GM12878 (cell line): ENCODE data around the gene THAP10. TPM values are rescaled to one million over a fixed set of nuclear protein-coding genes. Genes with fewer than 3 reads are reported as not detected.

Experiments
- ATAC-seq: fragments of 200-7000 bp; cut with Tn5 transposase; 3 replicates; pipeline ENCODE4 v1.9.1; 2020; ENCODE audit warnings: mild to moderate bottlenecking, moderate library complexity
- BruUV-seq: library from RNA; stranded (reverse); fragments of 400-500 nt; replicated peaks from 2 replicates; lab custom pipeline; 2021; lab: Mats Ljungman, UMichigan
- CTCF ChIA-PET: fragments of 300-600 bp; sonication (Branson Sonifier 250); formaldehyde crosslinking; extraction: SDS; loops from one replicate; lab custom pipeline; 2021; ENCODE audit warnings: inconsistent platforms; lab: Yijun Ruan, JAX
- POLR2A ChIA-PET: fragments of 350-600 bp; formaldehyde crosslinking; extraction: SDS; loops from one replicate; lab custom pipeline; 2021; ENCODE audit warnings: inconsistent platforms; lab: Charles Lee
- RAD21 ChIA-PET: fragments of 300-600 bp; sonication (Branson Sonifier 250); formaldehyde crosslinking; loops from one replicate; lab custom pipeline; 2023; ENCODE audit warnings: antibody characterized with exemption; ENCODE audit not compliant: unreplicated experiment; lab: Charles Lee
- SMC1A ChIA-PET: fragments of 300-600 bp; sonication (Branson Sonifier 250); formaldehyde crosslinking; loops from one replicate; lab custom pipeline; 2023; ENCODE audit not compliant: unreplicated experiment, uncharacterized antibody; lab: Charles Lee
- DNase-seq: peaks from one replicate; pipeline ENCODE4 v3.0.0-alpha.2; 2011; ENCODE audit warnings: low read depth, low spot score
- FAIRE-seq: peaks from 3 replicates; lab custom pipeline; 2011; peaks lifted over from hg19 to GRCh38; lab: Jason Lieb, UNC
- H2AFZ ChIP-seq: 2 replicates; pipeline ENCODE4 v1.6.0; 2011; ENCODE audit warnings: low read depth, low read length, control low read depth; ENCODE audit not compliant: control insufficient read depth
- H3K27ac ChIP-seq: 2 replicates; pipeline ENCODE4 v1.5.1; 2011; ENCODE audit warnings: control low read depth; ENCODE audit not compliant: control insufficient read depth, insufficient read depth
- H3K27me3 ChIP-seq, 2 experiments: replicated peaks in 1 of 2; 2 replicates each; pipeline versions ENCODE4 v1.6.0 to v1.6.1; 2011; ENCODE audit warnings: low read length in 1 of 2; ENCODE audit not compliant: control insufficient read depth in 2 of 2, insufficient read depth in 2 of 2
- H3K36me3 ChIP-seq, 2 experiments: 2 replicates each; pipeline ENCODE4 v1.5.1; 2011; ENCODE audit warnings: low read length in 1 of 2; ENCODE audit not compliant: control insufficient read depth in 2 of 2, insufficient read depth in 2 of 2
- H3K4me1 ChIP-seq: 2 replicates; pipeline ENCODE4 v1.6.1; 2011; ENCODE audit warnings: mild to moderate bottlenecking, low read length, moderate library complexity, mixed read lengths; ENCODE audit not compliant: control insufficient read depth, insufficient read depth
- H3K4me2 ChIP-seq: 2 replicates; pipeline ENCODE4 v1.6.0; 2011; ENCODE audit warnings: control low read depth; ENCODE audit not compliant: control insufficient read depth, insufficient read depth
- H3K4me3 ChIP-seq: fragments of 200-600 bp; sonication (generic); 2 replicates; pipeline ENCODE4 v1.5.1; 2016
- H3K79me2 ChIP-seq: 2 replicates; pipeline ENCODE4 v1.6.0; 2011; ENCODE audit warnings: low read length; ENCODE audit not compliant: control insufficient read depth, insufficient read depth
- H3K9ac ChIP-seq: 2 replicates; pipeline ENCODE4 v1.8.0; 2011; ENCODE audit warnings: low read length, control low read depth, mixed read lengths; ENCODE audit not compliant: control insufficient read depth, insufficient read depth
- H3K9me3 ChIP-seq: replicated peaks from 3 replicates; pipeline ENCODE4 v1.5.1; 2011; ENCODE audit warnings: mild to moderate bottlenecking, low read length; ENCODE audit not compliant: control insufficient read depth, insufficient read depth
- H4K20me1 ChIP-seq: 2 replicates; pipeline ENCODE4 v1.6.0; 2011; ENCODE audit not compliant: control insufficient read depth, insufficient read depth
- BACH1 ChIP-seq: fragments of 450-650 bp; IDR thresholded peaks from 2 replicates; pipeline ENCODE4 v1.6.1; 2017; ENCODE audit warnings: mild to moderate bottlenecking, borderline replicate concordance
- EGR1 ChIP-seq, 2 experiments: IDR thresholded peaks; 1 replicate in 1 of 2; 2 replicates in 1 of 2; pipeline ENCODE4 v1.6.1; 2011 to 2012; ENCODE audit warnings: low read depth in 2 of 2, low read length in 2 of 2, borderline replicate concordance in 1 of 2, mild to moderate bottlenecking in 1 of 2, moderate library complexity in 1 of 2
- LARP7 ChIP-seq: fragments of 450-650 bp; IDR thresholded peaks from 2 replicates; pipeline ENCODE4 v1.6.1; 2017; ENCODE audit warnings: mild to moderate bottlenecking
- MXI1 ChIP-seq: fragments of 150-350 bp; IDR thresholded peaks from 2 replicates; pipeline ENCODE4 v1.6.1; 2011; ENCODE audit warnings: low read depth, mild to moderate bottlenecking, inconsistent platforms, low read length, improper control_type of control experiment
- NBN ChIP-seq: fragments of 450-650 bp; IDR thresholded peaks from 2 replicates; pipeline ENCODE4 v1.6.1; 2016
- NFIC ChIP-seq: IDR thresholded peaks from 2 replicates; pipeline ENCODE4 v1.6.1; 2012; ENCODE audit warnings: low read depth, mild to moderate bottlenecking, inconsistent platforms, low read length, moderate library complexity
- STAT1 ChIP-seq: fragments of 450-650 bp; conservative IDR thresholded peaks from 2 replicates; pipeline ENCODE4 v1.6.1; 2014; ENCODE audit warnings: antibody characterized with exemption, mild to moderate bottlenecking
- SUPT20H ChIP-seq: IDR thresholded peaks from 2 replicates; pipeline ENCODE4 v1.6.1; 2011; ENCODE audit warnings: low read depth, mild to moderate bottlenecking, low read length, moderate library complexity, borderline replicate concordance; ENCODE audit not compliant: control insufficient read depth
- ZNF384 ChIP-seq: IDR thresholded peaks from 2 replicates; pipeline ENCODE4 v1.6.1; 2012; ENCODE audit warnings: low read depth, mild to moderate bottlenecking, low read length, improper control_type of control experiment, borderline replicate concordance
- ZNF622 ChIP-seq: fragments of 450-650 bp; IDR thresholded peaks from 2 replicates; pipeline ENCODE4 v1.6.1; 2017; ENCODE audit warnings: mild to moderate bottlenecking, inconsistent platforms
- WGBS: methylation state at CpG from one replicate; pipeline ENCODE4 v1.1.6; 2016; ENCODE audit warnings: low lambda C conversion rate; ENCODE audit not compliant: insufficient replicate concordance, insufficient coverage; ENCODE audit errors: missing lambda C conversion rate; 5-methylcytosine and 5-hydroxymethylcytosine counted together
- in situ Hi-C: fragments of 300-500 bp; cut with MboI; formaldehyde crosslinking; loops from 9 replicates; pipeline ENCODE4 v1.14.3; 2018; ENCODE audit warnings: mixed read lengths
- intact Hi-C: fragments of 100-400 bp; cut with micrococcal nuclease; formaldehyde crosslinking; loops from one replicate; pipeline ENCODE4 v1.14.2; 2022; ENCODE audit not compliant: unreplicated experiment
- polyA plus RNA-seq, 11 experiments: library from polyadenylated mRNA; depleted of rRNA in 4 of 11; unstranded in 6 of 11; stranded (reverse) in 5 of 11; fragments of >200 nt; fragmentation: Nextera tagmentation in 4 of 11; fragmentation: Illumina TruSeq in 1 of 11; extraction: Ambion mirVana in 4 of 11; extraction: Trizol in 1 of 11; gene quantifications; 1 replicate in 1 of 11; 2 replicates in 10 of 11; pipeline versions ENCODE4 v1.2.1 to v1.2.3, GENCODE V29; 2011 to 2016; ENCODE audit warnings: inconsistent platforms in 2 of 11, missing spikeins in 2 of 11, low read depth in 1 of 11
- total RNA-seq, 4 experiments: library from RNA; depleted of rRNA in 3 of 4; stranded (reverse); fragments of >200 nt in 3 of 4; fragmentation: Illumina TruSeq in 1 of 4; extraction: Trizol in 1 of 4; gene quantifications; 2 replicates each; pipeline versions ENCODE4 v1.2.1 to v1.2.3, GENCODE V29; 2013 to 2021
- TF ChIP-seq, protein P1 (sequence below): fragments of 450-650 bp; formaldehyde crosslinking; IDR thresholded peaks from 2 replicates; pipeline ENCODE4 v1.4.0; 2020; ENCODE audit warnings: mild to moderate bottlenecking, moderate library complexity
- TF ChIP-seq, protein P2 (sequence below): IDR thresholded peaks from 2 replicates; pipeline ENCODE4 v1.6.1; 2011; ENCODE audit warnings: borderline replicate concordance, low read depth, mild to moderate bottlenecking, moderate library complexity, mixed read lengths, low read length; ENCODE audit not compliant: insufficient read depth; ENCODE audit errors: extremely low read length
- TF ChIP-seq, protein P3 (sequence below): IDR thresholded peaks from 2 replicates; pipeline ENCODE4 v1.6.1; 2012; ENCODE audit warnings: low read length, inconsistent platforms
- TF ChIP-seq, protein P4 (sequence below): fragments of 450-650 bp; formaldehyde crosslinking; IDR thresholded peaks from 2 replicates; pipeline ENCODE4 v1.5.0; 2022; ENCODE audit warnings: mild to moderate bottlenecking, missing genetic modification characterization
- TF ChIP-seq, protein P5 (sequence below): IDR thresholded peaks from 2 replicates; pipeline ENCODE4 v1.6.1; 2012; ENCODE audit warnings: low read depth, low read length, improper control_type of control experiment

THAP10 gene
- total and polyA plus RNA-seq, 10 of the 15 experiments (the other 5 are each of a cell fraction or from before 2014, with no cell fraction given): 0.35 to 5.2 (median 1.4) TPM

DNA sequence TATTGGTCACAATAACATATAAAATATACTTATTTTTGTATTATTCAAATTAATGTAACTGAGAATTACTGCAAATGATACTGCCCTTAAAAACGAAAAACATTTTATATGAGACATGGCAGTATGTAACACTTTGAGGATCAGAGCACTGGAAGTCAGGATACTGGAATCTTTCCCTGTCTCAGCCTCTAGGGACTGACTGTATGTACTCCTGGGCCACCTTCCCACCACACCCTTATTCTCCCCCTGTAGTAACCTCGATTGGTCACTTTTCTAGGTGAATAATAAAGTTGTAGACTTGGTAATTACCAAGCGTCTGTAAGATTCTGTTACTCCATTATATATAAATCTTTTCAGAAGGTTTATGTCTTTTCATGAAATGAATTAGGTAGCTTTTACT, 43.4 kb upstream of the THAP10 start:
- SMC1A ChIA-PET: interaction anchor here (1.2 kb wide), 1 partner anchor 45 kb away, joined by 3 read pairs; no protein-coding TSS in a partner anchor
- no peak overlapping the region for H3K4me2 ChIP-seq
- DNase-seq: no peak
- H3K9ac ChIP-seq: no peak overlapping the region
- H3K4me1 ChIP-seq: peaks cover 6% of the 10 kb centered on the region; the same call in 1 of the 2 replicates
- no peak overlapping the region for H3K4me3 ChIP-seq
- no peaks in the 10 kb centered on the region for H3K36me3 ChIP-seq
- no peaks in the 10 kb centered on the region for H3K9me3 ChIP-seq
- POLR2A ChIA-PET: no interaction called here
- RAD21 ChIA-PET: no interaction called here
- 48% methylated on average over 3 of the region's 3 CpGs for WGBS
- intact Hi-C loops (no loop called here), in situ Hi-C loops (no loop called here)
- H3K27ac ChIP-seq: no peak overlapping the region
- ATAC-seq: no peak
- FAIRE-seq: no peak
- CTCF ChIA-PET: no interaction called here
- H3K27me3 ChIP-seq: no peaks in the 10 kb centered on the region
- H4K20me1 ChIP-seq: no peaks in the 10 kb centered on the region
- H2AFZ ChIP-seq: no peak overlapping the region
- H3K79me2 ChIP-seq: no peaks in the 10 kb centered on the region
- BruUV-seq: no TSS peak
- TF ChIP-seq SUPT20H (no peak), NBN (no peak), EGR1 (IDR thresholded peaks at IDR 0.05; ENCODE audit: borderline replicate concordance in 1 of 2, low read depth in 2 of 2, low read length in 2 of 2) (no peak), ZNF622 (no peak), ZNF384 (no peak), MXI1 (no peak), NFIC (no peak), LARP7 (no peak), STAT1 (no peak), BACH1 (no peak)
- TF ChIP-seq, protein P1, sequence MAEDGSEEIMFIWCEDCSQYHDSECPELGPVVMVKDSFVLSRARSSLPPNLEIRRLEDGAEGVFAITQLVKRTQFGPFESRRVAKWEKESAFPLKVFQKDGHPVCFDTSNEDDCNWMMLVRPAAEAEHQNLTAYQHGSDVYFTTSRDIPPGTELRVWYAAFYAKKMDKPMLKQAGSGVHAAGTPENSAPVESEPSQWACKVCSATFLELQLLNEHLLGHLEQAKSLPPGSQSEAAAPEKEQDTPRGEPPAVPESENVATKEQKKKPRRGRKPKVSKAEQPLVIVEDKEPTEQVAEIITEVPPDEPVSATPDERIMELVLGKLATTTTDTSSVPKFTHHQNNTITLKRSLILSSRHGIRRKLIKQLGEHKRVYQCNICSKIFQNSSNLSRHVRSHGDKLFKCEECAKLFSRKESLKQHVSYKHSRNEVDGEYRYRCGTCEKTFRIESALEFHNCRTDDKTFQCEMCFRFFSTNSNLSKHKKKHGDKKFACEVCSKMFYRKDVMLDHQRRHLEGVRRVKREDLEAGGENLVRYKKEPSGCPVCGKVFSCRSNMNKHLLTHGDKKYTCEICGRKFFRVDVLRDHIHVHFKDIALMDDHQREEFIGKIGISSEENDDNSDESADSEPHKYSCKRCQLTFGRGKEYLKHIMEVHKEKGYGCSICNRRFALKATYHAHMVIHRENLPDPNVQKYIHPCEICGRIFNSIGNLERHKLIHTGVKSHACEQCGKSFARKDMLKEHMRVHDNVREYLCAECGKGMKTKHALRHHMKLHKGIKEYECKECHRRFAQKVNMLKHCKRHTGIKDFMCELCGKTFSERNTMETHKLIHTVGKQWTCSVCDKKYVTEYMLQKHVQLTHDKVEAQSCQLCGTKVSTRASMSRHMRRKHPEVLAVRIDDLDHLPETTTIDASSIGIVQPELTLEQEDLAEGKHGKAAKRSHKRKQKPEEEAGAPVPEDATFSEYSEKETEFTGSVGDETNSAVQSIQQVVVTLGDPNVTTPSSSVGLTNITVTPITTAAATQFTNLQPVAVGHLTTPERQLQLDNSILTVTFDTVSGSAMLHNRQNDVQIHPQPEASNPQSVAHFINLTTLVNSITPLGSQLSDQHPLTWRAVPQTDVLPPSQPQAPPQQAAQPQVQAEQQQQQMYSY (CRISPR knock-in tag): no peak
- TF ChIP-seq, protein P2, sequence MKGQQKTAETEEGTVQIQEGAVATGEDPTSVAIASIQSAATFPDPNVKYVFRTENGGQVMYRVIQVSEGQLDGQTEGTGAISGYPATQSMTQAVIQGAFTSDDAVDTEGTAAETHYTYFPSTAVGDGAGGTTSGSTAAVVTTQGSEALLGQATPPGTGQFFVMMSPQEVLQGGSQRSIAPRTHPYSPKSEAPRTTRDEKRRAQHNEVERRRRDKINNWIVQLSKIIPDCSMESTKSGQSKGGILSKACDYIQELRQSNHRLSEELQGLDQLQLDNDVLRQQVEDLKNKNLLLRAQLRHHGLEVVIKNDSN: no peak
- TF ChIP-seq, protein P3, sequence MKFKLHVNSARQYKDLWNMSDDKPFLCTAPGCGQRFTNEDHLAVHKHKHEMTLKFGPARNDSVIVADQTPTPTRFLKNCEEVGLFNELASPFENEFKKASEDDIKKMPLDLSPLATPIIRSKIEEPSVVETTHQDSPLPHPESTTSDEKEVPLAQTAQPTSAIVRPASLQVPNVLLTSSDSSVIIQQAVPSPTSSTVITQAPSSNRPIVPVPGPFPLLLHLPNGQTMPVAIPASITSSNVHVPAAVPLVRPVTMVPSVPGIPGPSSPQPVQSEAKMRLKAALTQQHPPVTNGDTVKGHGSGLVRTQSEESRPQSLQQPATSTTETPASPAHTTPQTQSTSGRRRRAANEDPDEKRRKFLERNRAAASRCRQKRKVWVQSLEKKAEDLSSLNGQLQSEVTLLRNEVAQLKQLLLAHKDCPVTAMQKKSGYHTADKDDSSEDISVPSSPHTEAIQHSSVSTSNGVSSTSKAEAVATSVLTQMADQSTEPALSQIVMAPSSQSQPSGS: no peak
- TF ChIP-seq, protein P4, sequence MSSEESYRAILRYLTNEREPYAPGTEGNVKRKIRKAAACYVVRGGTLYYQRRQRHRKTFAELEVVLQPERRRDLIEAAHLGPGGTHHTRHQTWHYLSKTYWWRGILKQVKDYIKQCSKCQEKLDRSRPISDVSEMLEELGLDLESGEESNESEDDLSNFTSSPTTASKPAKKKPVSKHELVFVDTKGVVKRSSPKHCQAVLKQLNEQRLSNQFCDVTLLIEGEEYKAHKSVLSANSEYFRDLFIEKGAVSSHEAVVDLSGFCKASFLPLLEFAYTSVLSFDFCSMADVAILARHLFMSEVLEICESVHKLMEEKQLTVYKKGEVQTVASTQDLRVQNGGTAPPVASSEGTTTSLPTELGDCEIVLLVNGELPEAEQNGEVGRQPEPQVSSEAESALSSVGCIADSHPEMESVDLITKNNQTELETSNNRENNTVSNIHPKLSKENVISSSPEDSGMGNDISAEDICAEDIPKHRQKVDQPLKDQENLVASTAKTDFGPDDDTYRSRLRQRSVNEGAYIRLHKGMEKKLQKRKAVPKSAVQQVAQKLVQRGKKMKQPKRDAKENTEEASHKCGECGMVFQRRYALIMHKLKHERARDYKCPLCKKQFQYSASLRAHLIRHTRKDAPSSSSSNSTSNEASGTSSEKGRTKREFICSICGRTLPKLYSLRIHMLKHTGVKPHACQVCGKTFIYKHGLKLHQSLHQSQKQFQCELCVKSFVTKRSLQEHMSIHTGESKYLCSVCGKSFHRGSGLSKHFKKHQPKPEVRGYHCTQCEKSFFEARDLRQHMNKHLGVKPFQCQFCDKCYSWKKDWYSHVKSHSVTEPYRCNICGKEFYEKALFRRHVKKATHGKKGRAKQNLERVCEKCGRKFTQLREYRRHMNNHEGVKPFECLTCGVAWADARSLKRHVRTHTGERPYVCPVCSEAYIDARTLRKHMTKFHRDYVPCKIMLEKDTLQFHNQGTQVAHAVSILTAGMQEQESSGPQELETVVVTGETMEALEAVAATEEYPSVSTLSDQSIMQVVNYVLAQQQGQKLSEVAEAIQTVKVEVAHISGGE (CRISPR knock-in tag): no peak
- TF ChIP-seq, protein P5, sequence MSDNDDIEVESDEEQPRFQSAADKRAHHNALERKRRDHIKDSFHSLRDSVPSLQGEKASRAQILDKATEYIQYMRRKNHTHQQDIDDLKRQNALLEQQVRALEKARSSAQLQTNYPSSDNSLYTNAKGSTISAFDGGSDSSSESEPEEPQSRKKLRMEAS: no peak
